RPMI8226 (cell line): ENCODE measurements around the gene PCMT1.
"Not testable (repeated sequence)": the region's sequence is repeated elsewhere in the genome, so short reads cannot be mapped to it uniquely, and the experiment has no call there.

ENCODE experiments used
- DNase-seq: peaks from one replicate; pipeline ENCODE4 v3.0.0-alpha.2; 2015

The PCMT1 gene

DNA sequence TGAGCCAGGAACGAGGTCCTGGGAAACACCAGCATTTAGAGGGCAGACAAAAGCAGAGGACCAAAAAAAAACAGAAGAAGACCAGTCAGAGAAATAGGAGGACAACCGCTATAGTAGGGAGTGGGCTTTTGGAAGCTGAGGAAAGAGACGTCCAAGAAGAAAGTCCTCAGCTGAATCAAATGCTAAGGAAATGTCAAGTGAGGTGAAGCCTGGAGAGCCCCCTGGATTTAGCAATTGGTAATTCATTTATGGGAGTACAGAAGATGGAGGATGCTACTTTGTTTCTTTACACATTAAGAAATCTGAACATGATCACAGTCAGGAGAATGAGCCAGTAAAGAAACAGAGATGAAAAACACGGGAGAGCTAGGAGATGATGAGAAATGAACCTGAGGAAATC is 73.5 kb downstream of the PCMT1 start:
- DNase-seq, result no peak

GRCh38 chr6:149825292-149825691 is 75.8 kb downstream of the PCMT1 start:
- DNase-seq, result no peak

- no peak for DNase-seq
Observed at GRCh38 chr6:149830731-149831307, 81.3 kb downstream of the PCMT1 start.

DNA sequence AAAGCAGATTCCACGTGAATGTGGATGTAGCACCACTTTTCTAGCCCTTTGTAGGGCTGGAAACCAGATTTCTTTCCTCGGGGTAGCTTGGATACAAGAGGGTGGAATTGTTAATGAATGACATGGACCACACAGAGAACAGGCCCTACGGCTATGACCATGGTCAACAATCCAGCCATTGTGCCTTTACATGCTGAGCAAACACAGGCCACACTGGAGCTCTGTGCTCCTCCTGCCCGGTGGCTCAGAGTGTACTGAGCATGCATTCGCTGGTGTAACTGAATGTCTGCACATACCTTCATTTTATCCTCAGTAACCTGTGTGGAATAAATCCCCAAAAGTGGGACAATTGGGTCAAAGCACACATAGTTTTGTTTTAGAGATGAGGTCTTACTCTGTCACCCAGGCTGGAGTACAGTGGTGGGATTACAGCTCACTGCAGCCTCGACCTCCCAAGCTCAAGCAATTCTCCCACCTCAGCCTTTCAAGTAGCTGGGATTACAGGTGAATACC is 81.8 kb downstream of the PCMT1 start:
- DNase-seq, result no peak

DNA sequence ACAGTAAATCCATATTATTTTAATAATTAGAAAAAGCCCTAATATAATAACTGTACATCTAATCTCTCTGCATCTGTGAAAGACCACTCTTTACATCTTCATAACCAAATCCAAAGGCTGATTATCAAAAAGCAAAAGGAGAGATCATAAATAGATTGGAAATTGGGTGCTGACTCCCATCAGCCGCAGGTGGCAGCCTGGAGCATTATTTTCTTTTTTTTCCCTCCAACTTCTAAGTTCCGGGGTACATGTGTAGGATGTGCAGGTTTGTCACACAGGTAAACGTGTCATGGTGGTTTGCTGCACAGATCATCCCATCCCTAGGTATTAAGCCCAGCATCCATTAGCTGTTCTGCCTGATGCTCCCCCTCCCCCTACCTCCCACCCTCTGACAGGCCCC is 84.1 kb downstream of the PCMT1 start:
- no peak for DNase-seq

DNA sequence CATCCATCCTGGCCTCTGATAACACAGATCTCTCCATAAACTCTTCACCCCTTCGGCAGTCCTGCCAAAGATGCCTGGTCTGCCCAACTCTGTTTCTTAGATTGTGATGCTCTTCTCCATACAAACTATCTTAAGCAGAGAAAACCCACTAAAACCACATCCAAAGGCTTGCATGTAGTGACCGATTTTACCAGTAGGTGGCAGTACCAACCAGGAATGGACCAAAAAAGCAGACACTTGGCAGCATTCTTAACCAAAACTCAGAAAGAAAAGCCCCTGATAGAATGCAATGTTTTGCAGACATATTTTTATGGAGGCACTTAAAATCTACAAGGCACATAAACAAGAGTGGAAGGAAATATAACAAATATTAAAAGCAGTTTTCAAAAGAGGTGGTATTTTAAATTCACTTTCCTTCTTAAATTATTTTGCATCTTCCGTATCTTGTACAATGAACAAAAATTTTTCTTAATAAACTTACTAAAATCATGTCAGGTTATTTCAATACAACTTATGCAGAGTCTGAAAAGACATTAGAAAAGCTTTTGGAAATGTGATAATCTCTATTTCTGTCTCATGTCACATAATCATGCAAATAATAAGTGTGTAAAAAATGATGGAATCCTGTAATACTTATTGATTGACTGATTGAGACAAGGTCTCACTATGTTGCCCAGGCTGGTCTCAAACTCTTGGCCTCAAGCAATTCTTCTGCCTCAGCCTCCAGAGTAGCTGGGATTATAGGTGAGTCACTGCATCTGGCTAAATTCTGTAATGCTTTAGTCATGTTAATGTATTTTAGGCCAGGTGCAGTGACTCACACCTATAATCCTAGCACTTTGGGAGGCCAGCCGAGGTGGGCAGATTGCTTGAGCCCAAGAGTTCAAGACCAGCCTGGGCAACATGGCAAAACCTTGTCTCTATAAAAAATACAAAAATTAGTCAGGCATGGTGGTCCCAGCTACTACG is 85.3 kb downstream of the PCMT1 start:
- peak; percentile 57 for DNase-seq

- peak; percentile 68 for DNase-seq
Observed at GRCh38 chr6:149840345-149841075, 91.0 kb downstream of the PCMT1 start.

- DNase-seq, result no peak
Observed at GRCh38 chr6:149842331-149842730, 92.8 kb downstream of the PCMT1 start.

- DNase-seq, result peak; percentile 13
Observed at GRCh38 chr6:149843051-149843633, 93.6 kb downstream of the PCMT1 start.

DNA sequence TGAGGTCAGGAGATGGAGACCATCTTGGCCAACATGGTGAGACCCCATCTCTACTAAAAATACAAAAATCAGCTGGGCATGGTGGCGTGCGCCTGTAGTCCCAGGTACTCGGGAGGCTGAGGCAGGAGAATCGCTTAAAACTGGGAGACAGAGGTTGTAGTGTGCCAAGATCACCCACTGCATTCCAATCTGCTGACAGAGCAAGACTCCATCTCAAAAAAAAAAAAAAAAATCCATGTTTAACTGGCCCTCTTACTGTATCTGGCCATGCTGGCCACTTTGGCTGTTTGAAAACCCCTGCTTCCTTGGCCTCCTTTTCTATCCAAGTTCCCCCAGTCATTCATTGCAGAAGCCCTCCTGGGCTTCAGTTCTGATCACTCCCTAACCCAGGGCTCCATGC is 94.5 kb downstream of the PCMT1 start:
- not testable (repeated sequence) for DNase-seq

DNA sequence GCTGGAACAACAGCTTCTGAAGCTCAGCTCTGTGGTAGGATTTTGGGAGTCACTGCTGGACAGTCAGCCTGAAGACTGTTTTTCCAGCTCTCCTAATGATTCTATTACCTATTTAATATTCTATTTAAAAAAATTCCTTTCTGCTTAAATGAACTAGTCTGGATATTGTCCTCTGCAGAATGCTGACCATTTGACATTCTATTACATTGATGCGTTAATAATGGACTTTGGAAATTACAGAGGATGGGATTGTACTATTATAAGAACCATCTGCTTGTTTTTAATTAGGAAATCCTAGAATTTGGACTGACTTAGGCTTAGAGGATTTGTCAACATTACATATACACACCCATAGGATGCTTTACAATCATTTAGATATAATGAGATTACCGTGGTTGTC is 94.9 kb downstream of the PCMT1 start:
- no peak for DNase-seq

- DNase-seq, result no peak
Observed at GRCh38 chr6:149845549-149845948, 96.0 kb downstream of the PCMT1 start.

GRCh38 chr6:149846321-149846720 is 96.8 kb downstream of the PCMT1 start:
- DNase-seq, result peak; percentile 34

GRCh38 chr6:149847939-149848267 is 98.4 kb downstream of the PCMT1 start:
- no peak for DNase-seq

DNA sequence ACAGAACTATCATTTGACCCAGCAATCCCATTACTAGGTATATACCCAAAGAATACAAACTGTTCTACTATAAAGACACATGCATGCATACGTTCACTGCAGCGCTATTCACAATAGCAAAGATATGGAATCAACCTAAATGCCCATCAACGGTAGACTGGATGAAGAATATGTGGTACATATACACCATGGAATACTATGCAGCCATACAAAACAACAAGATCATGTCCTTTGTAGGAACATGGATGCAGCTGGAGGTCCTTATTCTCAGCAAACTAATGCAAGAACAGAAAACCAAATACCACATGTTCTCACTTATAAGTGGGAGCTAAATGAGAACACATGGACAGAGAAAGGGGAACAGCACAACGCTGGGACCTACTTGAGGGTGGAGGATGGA is 98.8 kb downstream of the PCMT1 start:
- DNase-seq, result not testable (repeated sequence)

GRCh38 chr6:149851461-149852110 is 102.0 kb downstream of the PCMT1 start:
- DNase-seq, result no peak

- DNase-seq, result peak; percentile 29
Observed at GRCh38 chr6:149852180-149852579, 102.6 kb downstream of the PCMT1 start.

- DNase-seq, result no peak
Observed at GRCh38 chr6:149852881-149853280, 103.3 kb downstream of the PCMT1 start.

DNA sequence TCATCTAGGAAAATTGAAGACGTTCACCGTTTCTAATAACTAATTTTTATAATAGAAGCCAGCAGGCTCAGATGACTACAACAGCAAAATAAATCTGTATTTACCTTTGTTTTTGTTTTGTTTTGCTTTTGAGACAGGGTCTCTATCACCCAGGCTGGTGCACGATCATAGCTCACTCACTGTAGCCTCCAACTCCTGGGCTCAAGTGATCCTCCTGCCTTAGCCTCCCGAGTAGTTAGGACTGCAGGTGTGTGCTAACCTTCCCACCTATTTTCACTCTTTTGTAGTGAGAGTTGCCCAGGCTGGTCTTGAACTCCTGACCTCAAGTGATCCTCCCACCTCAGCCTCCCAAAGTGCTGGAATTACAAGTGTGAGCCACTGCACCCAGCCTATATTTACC is 104.5 kb downstream of the PCMT1 start:
- not testable (repeated sequence) for DNase-seq

DNA sequence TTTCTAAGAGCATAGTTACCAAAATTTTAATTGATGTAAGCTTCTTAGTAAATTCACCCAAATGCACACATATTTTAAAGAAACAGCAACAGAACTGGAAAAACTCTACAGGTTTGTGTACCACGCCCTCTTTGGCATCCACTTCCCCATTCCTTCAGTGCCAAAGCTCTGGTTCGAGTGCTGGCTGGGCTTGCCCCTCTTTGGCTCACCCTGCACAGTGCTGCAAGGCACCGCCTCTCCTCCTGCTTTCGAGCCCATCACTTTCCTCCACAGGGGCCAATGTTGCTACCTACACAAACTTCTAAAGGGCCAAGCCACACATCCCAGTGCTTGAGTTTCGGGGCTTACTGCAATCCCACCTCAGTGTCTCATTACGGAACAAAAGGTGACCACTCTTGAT is 105.0 kb downstream of the PCMT1 start:
- DNase-seq, result peak; percentile 13

- no peak for DNase-seq
Observed at GRCh38 chr6:149855040-149855654, 105.6 kb downstream of the PCMT1 start.

DNA sequence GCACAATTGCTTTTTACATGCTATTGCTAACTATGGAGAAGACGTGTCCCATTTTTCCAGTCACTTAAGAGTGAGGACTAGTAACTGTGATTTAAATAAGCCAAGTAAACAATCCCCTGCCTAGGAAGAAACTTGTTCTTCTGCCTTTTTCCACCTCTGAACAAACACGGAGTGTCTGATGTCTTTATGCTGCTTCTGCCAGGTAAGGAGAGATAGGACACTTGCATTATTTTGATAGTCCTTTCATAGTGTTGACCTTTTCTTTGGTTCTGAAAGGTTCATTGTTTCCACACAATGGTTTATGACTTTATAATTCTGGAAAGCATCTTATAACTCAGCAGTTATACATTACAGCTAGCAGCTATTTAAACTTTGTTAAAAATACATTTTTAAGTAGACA is 106.2 kb downstream of the PCMT1 start:
- DNase-seq, result no peak
